ENCODE measurements around the gene ZGPAT.
"Not testable (repeated sequence)": the region's sequence is repeated elsewhere in the genome, so short reads cannot be mapped to it uniquely, and the experiment has no call there.

ZGPAT gene

GRCh38 chr20:63707558-63708300, at the start of gene ZGPAT, which contains the start of gene ARFRP1:
Gene ZGPAT (plus strand): TSS chr20:63708039. CDS start chr20:63708581, 542 bp downstream.
Gene ARFRP1 (minus strand): TSS chr20:63707976. CDS start chr20:63707091, 885 bp downstream.
- peak; percentile 89 to 91 for DNase-seq

- no peak for DNase-seq
These were observed 49.1 kb upstream of the ZGPAT start for GRCh38 chr20:63658749-63659187.

- DNase-seq: no peak
These were observed 48.5 kb upstream of the ZGPAT start for GRCh38 chr20:63659370-63659769.

- DNase-seq: not testable (repeated sequence)
These were observed 47.7 kb upstream of the ZGPAT start for GRCh38 chr20:63660174-63660573.

- DNase-seq: no peak
These were observed 47.2 kb upstream of the ZGPAT start for GRCh38 chr20:63660622-63661021.

GRCh38 chr20:63661108-63661507, 46.7 kb upstream of the ZGPAT start:
- DNase-seq: no peak

GRCh38 chr20:63661959-63662812, 45.7 kb upstream of the ZGPAT start:
- no peak for DNase-seq

GRCh38 chr20:63662813-63663189, 45.0 kb upstream of the ZGPAT start:
- no peak for DNase-seq

GRCh38 chr20:63663332-63664066, 44.3 kb upstream of the ZGPAT start:
- no peak for DNase-seq

GRCh38 chr20:63664143-63664851, 43.5 kb upstream of the ZGPAT start:
- DNase-seq: no peak

- DNase-seq: no peak
These were observed 42.8 kb upstream of the ZGPAT start for GRCh38 chr20:63664861-63665594.

- no peak for DNase-seq
These were observed 42.1 kb upstream of the ZGPAT start for GRCh38 chr20:63665708-63666107.

- DNase-seq: no peak
These were observed 40.0 kb upstream of the ZGPAT start for GRCh38 chr20:63667858-63668257.

GRCh38 chr20:63668351-63668750, 39.5 kb upstream of the ZGPAT start:
- DNase-seq: no peak

- DNase-seq: not testable (repeated sequence)
These were observed 36.1 kb upstream of the ZGPAT start for GRCh38 chr20:63671695-63672094.

GRCh38 chr20:63672666-63673065, 35.2 kb upstream of the ZGPAT start:
- no peak for DNase-seq

GRCh38 chr20:63673951-63674350, 33.9 kb upstream of the ZGPAT start:
- no peak for DNase-seq

- DNase-seq: no peak
These were observed 32.0 kb upstream of the ZGPAT start for GRCh38 chr20:63675681-63676368.

GRCh38 chr20:63678071-63678470, 29.8 kb upstream of the ZGPAT start:
- DNase-seq: no peak

GRCh38 chr20:63678667-63679465, 29.0 kb upstream of the ZGPAT start:
- DNase-seq: no peak

Data from activated T-cell treated with anti-CD3 and anti-CD28 coated beads, Interleukin-2, amount 50 U/mL, for 48 hours (primary cell).